HUES64 (cell line): ENCODE measurements around the gene TMTC2.
"Not testable (repeated sequence)": the region's sequence is repeated elsewhere in the genome, so short reads cannot be mapped to it uniquely, and the experiment has no call there.

Experiments used
- H3K27ac ChIP-seq: 2 replicates; pipeline ENCODE4 v1.7.0; 2013; ENCODE audit warnings: low read depth, low read length, inconsistent platforms
- H3K27me3 ChIP-seq: 2 replicates; pipeline ENCODE4 v1.6.1; 2013; ENCODE audit warnings: mild to moderate bottlenecking, low read length; ENCODE audit not compliant: insufficient read depth
- H3K36me3 ChIP-seq: 2 replicates; pipeline ENCODE4 v1.6.1; 2013; ENCODE audit warnings: mild to moderate bottlenecking, low read length; ENCODE audit not compliant: insufficient read depth
- H3K4me1 ChIP-seq: 2 replicates; pipeline ENCODE4 v1.6.1; 2013; ENCODE audit warnings: mild to moderate bottlenecking, low read length, moderate library complexity; ENCODE audit not compliant: insufficient read depth
- H3K4me3 ChIP-seq: 2 replicates; pipeline ENCODE4 v1.5.1; 2013; ENCODE audit warnings: mild to moderate bottlenecking, low read length, moderate library complexity
- H3K9ac ChIP-seq: 2 replicates; pipeline ENCODE4 v1.6.1; 2013; ENCODE audit warnings: mild to moderate bottlenecking, low read depth, low read length
- H3K9me3 ChIP-seq: 2 replicates; pipeline ENCODE4 v1.6.1; 2013; ENCODE audit warnings: low read depth, low read length; ENCODE audit not compliant: insufficient read depth
- WGBS: fragments of 150-250, 120-280 bp; methylation state at CpG from one replicate; pipeline ENCODE4 v1.1.7; 2013; ENCODE audit warnings: missing lambda C conversion rate; 5-methylcytosine and 5-hydroxymethylcytosine counted together

Gene TMTC2

DNA sequence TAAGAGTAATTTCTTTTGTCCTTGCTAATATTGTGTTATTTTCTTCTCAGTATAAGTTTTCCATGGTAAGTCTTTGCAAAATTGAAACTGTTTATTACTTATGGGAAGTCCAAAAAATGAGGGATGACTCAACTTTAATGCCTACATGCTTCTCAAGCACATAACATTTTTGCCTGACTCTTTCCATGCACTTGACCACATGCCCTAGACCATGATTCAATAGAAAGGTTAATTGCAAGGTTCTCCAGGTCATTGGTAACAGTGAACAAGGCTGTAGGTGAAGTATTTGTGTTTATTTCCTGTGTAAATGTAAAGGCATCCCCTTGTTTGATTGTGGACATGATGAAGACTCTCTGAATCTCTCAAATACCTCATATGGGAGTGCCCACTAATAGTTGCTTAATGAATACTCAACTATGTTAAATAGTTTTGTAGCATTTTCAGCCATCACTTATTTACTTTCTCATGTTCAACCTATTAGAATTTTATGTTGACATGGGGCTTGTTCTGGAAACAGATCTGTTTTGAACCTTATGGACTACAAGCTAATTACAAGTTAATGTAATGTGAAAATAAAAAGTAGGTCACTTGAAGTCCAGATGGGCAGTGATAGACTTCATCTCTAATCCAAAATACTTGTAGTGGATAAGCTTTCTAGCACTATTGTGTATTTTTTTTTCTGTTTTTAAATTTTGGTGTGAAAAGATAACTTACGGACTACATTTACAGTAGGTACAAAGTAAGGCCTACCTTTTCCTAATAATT is 131.7 kb downstream of the TMTC2 start:
- no peak overlapping the region for H3K9ac ChIP-seq
- H3K4me1 ChIP-seq: peaks cover 10% of the 10 kb centered on the region; the same call in 1 of the 2 replicates
- no peaks in the 10 kb centered on the region for H3K36me3 ChIP-seq
- no peak overlapping the region for H3K27ac ChIP-seq
- no peaks in the 10 kb centered on the region for H3K27me3 ChIP-seq
- no peaks in the 10 kb centered on the region for H3K9me3 ChIP-seq
- WGBS: no CpG with 5 or more reads among the region's 1 CpG
- H3K4me3 ChIP-seq: no peak overlapping the region

DNA sequence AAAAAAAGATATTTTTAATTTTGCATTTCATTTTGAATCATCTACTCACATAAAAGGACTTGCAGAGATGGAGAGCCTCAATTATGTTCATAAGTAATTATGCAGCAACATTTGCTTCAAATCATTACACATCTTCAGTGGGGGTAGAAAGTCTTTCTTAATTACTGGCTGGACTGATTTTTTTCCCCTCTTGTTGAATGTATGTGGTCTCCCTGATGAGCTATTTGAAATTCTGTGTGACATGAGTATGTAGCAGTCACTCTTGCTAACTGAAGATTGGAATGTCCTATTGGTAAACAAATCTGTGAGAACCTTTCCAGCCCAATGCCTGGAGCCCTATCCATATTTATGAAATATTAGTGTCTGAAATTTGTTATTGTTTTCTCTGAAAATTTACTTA is 139.8 kb downstream of the TMTC2 start:
- Histone ChIP-seq H3K4me1 (peaks cover 8% of the 10 kb centered on the region), H3K9me3 (no peaks in the 10 kb centered on the region), H3K9ac (no peak overlapping the region), H3K4me3 (no peak overlapping the region), H3K36me3 (no peaks in the 10 kb centered on the region), H3K27me3 (no peaks in the 10 kb centered on the region), H3K27ac (no peak overlapping the region)

DNA sequence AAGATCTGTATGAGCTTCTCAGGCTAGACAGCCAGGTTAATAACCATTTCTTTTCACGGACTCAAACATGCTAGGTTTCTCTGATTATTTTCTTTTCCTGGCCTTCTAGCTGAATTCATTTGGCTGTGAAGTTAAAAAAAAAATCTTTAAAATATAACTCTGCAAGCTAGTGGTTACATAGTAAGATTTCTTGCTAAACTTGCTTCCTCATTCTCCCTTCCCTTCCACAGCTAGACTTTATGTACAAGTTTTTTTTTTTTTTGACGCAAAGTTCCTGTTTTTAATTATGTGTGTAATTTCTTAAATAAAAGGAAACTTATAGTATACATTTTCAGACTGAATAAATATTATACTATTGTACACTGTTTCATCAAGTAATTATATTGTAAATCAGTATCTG is 145.4 kb downstream of the TMTC2 start:
- WGBS: 95% methylated on average over 1 of the region's 2 CpGs
- no peaks in the 10 kb centered on the region for H3K36me3 ChIP-seq
- no peaks in the 10 kb centered on the region for H3K27me3 ChIP-seq
- H3K9ac ChIP-seq: no peak overlapping the region
- no peak overlapping the region for H3K27ac ChIP-seq
- H3K9me3 ChIP-seq: no peaks in the 10 kb centered on the region
- H3K4me1 ChIP-seq: peaks cover 11% of the 10 kb centered on the region
- H3K4me3 ChIP-seq: no peak overlapping the region

DNA sequence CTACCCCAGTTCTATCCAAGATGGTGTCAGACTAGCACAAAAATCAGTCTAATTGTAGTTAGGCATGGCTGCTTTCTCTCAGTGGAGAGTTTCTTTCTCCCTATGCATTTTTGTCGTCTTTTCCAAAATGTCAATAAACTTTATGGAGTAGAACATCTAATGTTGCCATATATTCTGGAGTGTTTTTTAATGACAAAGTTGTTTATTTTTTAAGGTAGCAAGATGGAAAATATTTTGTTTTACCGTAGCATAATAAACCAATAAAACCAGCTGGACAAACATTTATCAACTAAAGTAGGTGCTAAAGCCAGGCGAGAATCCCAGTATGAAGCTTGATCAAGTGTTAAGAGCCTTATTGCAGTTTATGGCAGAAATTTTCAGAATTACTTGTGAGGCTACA is 146.3 kb downstream of the TMTC2 start:
- Histone ChIP-seq H3K36me3 (no peaks in the 10 kb centered on the region), H3K4me3 (no peak overlapping the region), H3K9me3 (no peaks in the 10 kb centered on the region), H3K27me3 (no peaks in the 10 kb centered on the region), H3K9ac (no peak overlapping the region), H3K4me1 (peaks cover 11% of the 10 kb centered on the region), H3K27ac (no peak overlapping the region)
- WGBS: 92% methylated on average over 2 of the region's 3 CpGs

DNA sequence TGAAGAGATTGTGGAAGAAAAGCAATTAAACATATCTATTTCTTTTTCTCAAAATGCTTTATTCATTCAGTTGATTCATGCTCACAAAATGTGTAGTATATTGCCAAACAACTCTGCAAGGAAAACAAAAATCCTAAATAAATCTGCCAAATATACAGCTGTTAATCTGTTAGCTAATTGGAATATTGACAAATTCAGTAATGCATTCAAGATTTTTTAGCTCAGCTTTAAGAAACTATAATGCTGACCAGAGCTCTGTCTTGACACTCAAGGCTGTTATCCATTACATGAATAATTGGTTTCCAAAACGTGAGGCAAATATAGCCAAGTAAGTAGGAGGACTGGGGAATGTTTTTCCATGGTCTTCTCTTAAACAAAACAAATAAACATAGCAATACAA is 146.8 kb downstream of the TMTC2 start:
- Histone ChIP-seq H3K27ac (no peak overlapping the region), H3K9ac (no peak overlapping the region), H3K27me3 (no peaks in the 10 kb centered on the region), H3K36me3 (no peaks in the 10 kb centered on the region), H3K4me1 (peaks cover 11% of the 10 kb centered on the region), H3K4me3 (no peak overlapping the region), H3K9me3 (no peaks in the 10 kb centered on the region)
- 100% methylated on average over 1 of the region's 1 CpG for WGBS

DNA sequence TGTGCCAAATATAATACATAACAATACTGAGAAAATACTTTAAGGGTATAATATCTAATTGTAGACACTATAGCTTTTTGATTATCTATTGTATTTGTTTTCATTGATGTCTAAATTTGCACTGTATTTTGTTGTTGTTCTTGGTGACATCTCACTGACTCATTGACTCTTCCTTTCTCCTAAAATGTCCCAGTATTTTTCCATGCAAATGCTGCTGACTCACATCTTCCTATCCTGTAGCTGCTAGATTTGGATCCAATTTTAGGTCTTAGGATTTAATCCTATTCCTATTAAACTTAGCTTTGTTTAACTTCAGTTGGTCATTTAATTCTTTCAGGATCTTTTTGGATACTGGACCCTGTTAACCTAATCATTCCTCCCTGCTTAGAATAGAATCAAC is 148.5 kb downstream of the TMTC2 start:
- H3K9ac ChIP-seq: no peak overlapping the region
- no peaks in the 10 kb centered on the region for H3K27me3 ChIP-seq
- peaks cover 4% of the 10 kb centered on the region; the same call in 1 of the 2 replicates for H3K4me1 ChIP-seq
- H3K9me3 ChIP-seq: no peaks in the 10 kb centered on the region
- no peak overlapping the region for H3K27ac ChIP-seq
- no peak overlapping the region for H3K4me3 ChIP-seq
- no peaks in the 10 kb centered on the region for H3K36me3 ChIP-seq

DNA sequence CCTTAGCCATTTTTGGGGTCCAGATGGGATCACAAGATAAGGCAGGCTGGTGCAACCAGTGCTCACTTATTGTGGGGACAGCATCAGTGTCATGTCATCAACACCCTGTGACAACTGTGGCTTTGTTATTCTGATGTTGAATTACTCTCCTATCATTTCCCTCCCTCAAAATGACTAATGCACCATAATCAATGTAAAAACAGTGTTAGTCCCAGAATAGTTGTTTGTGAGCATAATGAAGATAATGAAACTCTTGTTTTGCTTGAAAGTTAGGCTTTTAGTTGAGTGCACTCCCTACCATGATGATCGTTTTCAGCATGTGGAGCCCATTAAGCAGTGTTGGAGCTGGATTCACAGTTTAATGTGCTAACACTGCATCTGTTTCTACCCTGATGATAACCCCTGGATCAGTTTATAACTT is 151.4 kb downstream of the TMTC2 start:
- H3K27me3 ChIP-seq: no peaks in the 10 kb centered on the region
- H3K4me1 ChIP-seq: 0 out of 2 replicates have a peak, but pooled peaks cover 4% of the 10 kb centered on the region
- WGBS: 90% methylated on average over 1 of the region's 1 CpG
- H3K36me3 ChIP-seq: no peaks in the 10 kb centered on the region
- no peaks in the 10 kb centered on the region for H3K9me3 ChIP-seq
- no peak overlapping the region for H3K27ac ChIP-seq
- no peak overlapping the region for H3K9ac ChIP-seq
- no peak overlapping the region for H3K4me3 ChIP-seq

DNA sequence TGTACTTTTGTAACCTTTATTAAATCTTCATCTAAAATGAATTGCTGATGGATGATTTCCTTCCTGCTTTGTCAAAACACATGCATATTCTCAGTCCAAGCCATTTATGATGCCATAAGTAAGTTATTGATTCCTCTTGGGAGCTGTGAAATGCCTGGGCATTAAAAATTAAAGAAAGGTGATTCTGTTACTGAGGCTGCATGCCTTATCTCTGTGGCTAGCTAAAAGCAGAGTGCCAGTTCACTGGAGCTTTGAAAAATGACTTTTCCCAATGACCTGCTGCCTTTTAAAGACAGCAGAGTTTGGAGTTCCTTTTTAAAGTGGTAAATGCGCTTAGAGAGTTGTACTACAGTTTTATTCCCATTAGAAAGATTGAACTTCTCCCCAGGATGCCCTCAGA is 152.1 kb downstream of the TMTC2 start:
- H3K36me3 ChIP-seq: no peaks in the 10 kb centered on the region
- 0 out of 2 replicates have a peak, but pooled peaks cover 4% of the 10 kb centered on the region for H3K4me1 ChIP-seq
- no peaks in the 10 kb centered on the region for H3K9me3 ChIP-seq
- WGBS: 80% methylated on average over 1 of the region's 1 CpG
- no peaks in the 10 kb centered on the region for H3K27me3 ChIP-seq
- no peak overlapping the region for H3K27ac ChIP-seq
- H3K4me3 ChIP-seq: no peak overlapping the region
- no peak overlapping the region for H3K9ac ChIP-seq

DNA sequence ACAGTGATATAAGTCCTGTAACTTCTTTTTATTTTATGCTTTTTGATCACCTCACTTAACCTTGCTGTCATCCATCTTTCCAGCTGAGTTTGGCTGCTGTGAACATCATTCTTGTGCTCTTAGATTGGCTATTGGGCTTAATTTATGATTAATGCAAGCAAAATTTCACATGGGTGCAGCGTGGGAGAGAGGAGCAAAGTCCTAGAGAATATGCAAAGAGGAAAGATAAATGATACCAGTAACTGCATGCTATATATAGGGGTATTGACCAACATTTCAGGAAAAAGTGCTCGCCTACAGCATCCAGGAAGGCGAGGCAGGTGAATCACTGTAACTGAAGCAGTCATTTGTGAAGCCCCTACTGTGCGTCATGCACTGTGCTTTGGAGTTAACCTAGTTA is 153.1 kb downstream of the TMTC2 start:
- 93% methylated on average over 4 of the region's 4 CpGs for WGBS
- Histone ChIP-seq H3K9ac (no peak overlapping the region), H3K4me3 (no peak overlapping the region), H3K27me3 (no peaks in the 10 kb centered on the region), H3K36me3 (no peaks in the 10 kb centered on the region), H3K9me3 (no peaks in the 10 kb centered on the region), H3K27ac (no peak overlapping the region), H3K4me1 (0 out of 2 replicates have a peak, but pooled peaks cover 4% of the 10 kb centered on the region)

DNA sequence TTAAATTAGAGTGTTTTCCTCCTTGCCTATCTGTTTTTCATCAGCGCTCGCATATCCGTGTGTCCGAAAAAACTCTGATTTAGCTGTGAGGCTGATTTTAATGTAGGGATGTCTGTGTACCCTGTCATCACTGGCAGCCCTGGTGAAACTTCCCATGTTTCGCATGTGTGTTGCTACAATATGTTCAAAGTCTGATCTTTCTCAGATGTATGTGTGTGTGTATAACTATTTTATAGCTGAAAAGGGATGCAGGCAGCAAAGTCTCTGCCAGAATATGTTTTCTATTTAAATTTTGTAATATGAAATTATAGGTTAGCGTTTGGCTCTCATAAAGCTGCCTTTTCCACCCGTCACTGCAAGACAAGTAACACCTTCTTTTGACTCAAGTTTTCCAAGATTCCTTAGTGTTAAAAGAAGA is 154.8 kb downstream of the TMTC2 start:
- no peaks in the 10 kb centered on the region for H3K36me3 ChIP-seq
- no peak overlapping the region for H3K4me3 ChIP-seq
- H3K27me3 ChIP-seq: no peaks in the 10 kb centered on the region
- no peak overlapping the region for H3K9ac ChIP-seq
- H3K9me3 ChIP-seq: no peaks in the 10 kb centered on the region
- no peak overlapping the region for H3K27ac ChIP-seq
- 97% methylated on average over 7 of the region's 7 CpGs for whole genome bisulfite sequencing
- H3K4me1 ChIP-seq: 0 out of 2 replicates have a peak, but pooled peaks cover under 1% of the 10 kb centered on the region

DNA sequence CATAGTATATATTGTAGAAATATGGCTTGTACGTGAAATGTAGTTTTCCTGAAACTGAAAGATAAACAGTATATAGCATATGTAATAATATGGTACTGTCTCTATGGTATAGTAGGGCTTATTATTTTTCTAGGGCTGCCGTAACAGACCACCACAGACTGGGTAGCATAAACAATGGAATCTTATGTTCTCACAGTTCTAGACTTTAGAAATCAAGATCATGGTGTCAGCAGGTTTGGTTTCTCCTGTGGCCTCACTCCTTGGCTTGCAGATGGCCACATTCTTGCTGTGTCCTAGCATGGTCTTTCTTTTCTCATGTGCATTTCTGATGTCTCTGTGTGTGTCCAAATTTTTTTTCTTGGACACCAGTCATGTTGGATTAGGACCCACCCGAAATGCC is 155.8 kb downstream of the TMTC2 start:
- H3K27ac ChIP-seq: no peak overlapping the region
- H3K4me1 ChIP-seq: no peaks in the 10 kb centered on the region
- WGBS: 100% methylated on average over 3 of the region's 3 CpGs
- H3K27me3 ChIP-seq: no peaks in the 10 kb centered on the region
- no peak overlapping the region for H3K4me3 ChIP-seq
- no peaks in the 10 kb centered on the region for H3K36me3 ChIP-seq
- H3K9me3 ChIP-seq: no peaks in the 10 kb centered on the region
- no peak overlapping the region for H3K9ac ChIP-seq

DNA sequence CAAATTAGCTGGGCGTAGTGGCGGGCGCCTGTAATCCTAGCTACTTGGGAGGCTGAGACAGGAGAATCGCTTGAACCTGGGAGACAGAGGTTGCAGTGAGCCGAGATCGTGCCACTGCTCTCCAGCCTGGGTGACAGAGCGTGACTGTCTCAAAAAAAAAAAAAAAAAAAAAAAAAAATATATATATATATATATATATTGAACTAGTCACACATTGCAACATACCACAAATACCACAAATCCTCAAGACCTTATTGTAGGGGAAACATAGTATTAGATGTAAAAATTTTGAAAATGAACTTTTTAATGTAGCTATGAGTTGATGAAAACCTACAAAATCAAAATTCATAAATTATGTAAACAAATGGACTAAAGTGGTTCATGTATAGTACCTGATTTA is 158.4 kb downstream of the TMTC2 start:
- H3K4me3 ChIP-seq, H3K9me3 ChIP-seq, H3K27me3 ChIP-seq, H3K9ac ChIP-seq, H3K36me3 ChIP-seq, H3K27ac ChIP-seq: not testable (repeated sequence)
- 95% methylated on average over 4 of the region's 7 CpGs for WGBS
- H3K4me1 ChIP-seq: peaks cover 22% of the 10 kb centered on the region
